GM21529 (cell line): Measurements from ENCODE around the gene ZDHHC17.
A peak's percentile ranks its signal among the peaks of the same experiment; 100 is the strongest.

Source experiments
- ATAC-seq: cut with Tn5 transposase; IDR thresholded peaks from one replicate; pipeline ENCODE4 v1.9.1; 2021; ENCODE audit not compliant: unreplicated experiment

The ZDHHC17 gene

DNA sequence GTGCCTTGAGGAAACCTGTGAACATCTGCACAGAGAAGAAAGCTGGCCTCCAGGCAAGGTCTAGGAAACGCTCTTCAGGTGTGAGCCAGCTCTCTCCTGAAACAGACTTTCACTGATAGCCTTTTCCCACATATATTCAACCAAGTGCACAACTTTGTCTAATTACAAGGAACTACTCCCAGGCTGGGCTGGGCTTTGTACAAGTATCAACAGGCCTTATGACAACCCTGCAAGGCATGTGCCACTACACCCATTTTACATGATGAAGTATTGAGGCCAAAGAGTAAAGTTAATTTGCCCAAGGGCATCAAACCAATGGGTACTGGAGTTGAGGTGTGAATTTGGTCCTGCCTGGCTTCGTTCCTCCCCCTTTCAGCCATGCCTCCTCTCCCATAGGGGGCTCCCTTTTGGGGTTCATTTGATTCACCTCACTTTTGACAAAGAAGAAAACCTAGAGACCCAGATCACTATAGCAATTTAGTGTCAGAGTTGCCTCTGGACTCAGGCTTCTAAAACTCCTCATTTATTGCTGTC is 112.8 kb downstream of the ZDHHC17 start:
- ATAC-seq: no peak

GRCh38 chr12:76878099-76878898 is 114.4 kb downstream of the ZDHHC17 start:
- ATAC-seq: peak; percentile 34

DNA sequence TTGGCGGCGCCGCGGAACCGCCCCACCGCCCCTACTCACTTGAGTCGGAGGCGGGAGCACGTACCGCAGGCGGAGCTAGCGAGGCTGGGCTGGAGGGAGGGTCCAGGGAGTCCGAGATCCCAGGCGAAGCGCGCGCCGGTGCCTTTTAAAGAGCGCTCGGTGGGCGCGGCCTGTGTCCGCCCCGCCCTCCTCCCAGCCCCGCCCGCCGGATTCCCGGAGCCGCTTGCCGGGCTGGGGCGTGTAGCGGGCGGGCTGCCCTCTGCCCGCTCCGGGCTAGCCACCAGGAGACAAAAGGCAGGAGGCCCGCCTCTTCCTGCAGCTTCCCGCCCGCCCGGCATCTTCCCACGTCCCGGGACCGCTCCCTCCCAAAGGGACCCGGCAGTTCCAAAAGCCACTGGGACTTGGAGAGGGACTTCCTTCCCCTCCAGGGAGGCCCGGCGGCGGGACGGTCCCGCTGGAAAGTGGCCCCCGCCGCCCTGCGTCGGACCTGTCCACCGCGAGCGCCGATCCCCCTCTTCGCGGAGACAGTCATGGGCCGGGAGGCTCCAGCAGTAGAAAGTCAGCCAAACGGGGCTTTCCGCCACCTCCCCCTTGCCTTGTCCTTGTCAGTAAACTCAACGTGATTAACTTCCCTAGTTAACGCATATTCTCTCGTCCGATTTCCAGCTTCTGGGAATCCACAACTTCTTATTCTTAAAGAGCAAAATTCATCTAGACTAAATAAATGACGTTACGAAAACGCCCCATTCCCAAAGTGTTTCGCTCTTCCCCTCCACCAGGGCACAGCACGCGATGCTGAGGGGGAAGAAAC is 115.2 kb downstream of the ZDHHC17 start, which contains the start of gene CSRP2:
Gene CSRP2, minus strand, starts transcription at position 121 of the 811 bp plus-strand sequence. CDS start 12,759 bp downstream, outside the sequence.
- peak; percentile 89 for ATAC-seq

DNA sequence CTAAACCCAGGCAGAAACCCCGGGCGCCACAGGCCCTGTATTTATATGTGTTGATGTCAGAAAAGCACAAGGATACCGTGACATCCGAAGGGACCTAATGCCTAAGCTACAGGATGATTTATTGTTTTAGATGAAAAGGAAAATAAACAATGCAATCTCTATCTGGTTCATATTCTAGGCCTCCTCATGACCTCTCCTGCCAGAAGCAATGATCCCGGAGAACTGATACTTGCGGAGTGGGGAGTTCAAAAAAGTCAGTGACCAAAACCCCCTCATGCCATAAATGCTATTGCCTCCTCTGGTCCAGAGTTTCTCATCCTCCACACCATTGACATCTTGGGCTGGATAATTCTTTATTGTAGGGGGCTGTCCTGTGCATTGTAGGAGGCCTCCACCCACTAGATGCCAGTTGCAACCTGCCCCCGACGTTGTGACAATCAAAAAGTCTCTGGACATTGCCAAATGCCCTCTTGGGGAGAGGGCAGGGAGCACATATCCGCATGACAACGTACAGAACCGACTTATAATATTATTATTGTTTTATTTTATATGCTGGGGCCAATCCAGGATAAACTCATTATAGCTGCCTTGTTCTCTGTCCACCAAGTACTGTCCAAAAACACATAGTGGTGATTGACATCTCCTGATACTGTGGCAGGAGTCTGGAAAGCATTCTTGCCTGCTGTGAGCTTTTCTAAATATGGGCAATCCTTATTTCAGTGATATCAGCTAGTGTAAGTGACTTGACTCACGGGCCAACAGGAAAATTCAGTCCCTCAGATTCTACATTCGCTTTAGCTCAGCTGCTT is 116.0 kb downstream of the ZDHHC17 start:
- ATAC-seq: no peak

GRCh38 chr12:76880519-76881023 is 116.7 kb downstream of the ZDHHC17 start:
- no peak for ATAC-seq

DNA sequence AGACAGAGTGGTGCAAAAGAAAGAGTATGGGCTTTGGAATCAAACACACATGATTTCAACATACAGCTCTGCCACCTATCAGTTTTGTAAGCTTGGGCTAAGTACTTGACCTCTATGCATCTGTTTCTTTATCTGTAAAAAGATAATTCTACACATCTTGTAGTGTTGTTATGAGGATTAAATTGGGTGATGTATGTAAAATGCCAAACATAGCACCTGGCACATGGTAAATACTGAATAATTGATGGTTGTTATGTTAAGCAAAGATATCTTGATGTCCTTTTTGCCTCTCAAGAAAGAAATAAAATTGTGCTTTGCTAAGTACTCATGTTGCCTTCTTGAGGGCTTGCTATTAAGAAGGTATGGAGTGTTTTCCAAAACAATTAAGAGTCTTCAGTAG is 117.2 kb downstream of the ZDHHC17 start:
- ATAC-seq: no peak

DNA sequence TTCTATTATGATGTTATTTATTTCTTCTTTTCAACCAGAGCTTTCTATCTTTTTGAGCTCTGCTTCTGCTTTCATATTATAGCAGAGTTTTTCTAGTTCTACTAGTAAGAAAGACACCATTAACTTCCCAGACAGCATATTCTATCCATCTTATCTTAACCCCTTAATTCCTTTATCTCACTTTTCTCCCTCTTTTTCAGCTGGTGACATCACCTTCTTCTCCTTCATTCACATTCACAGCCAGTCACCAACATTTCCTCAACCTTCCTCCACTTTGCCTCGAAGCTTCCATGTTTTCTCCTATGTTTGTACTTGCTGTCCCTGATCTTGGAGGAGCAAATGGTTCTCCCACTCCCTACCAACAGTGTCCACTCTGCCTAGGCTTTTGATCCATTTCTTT is 118.5 kb downstream of the ZDHHC17 start:
- no peak for ATAC-seq

DNA sequence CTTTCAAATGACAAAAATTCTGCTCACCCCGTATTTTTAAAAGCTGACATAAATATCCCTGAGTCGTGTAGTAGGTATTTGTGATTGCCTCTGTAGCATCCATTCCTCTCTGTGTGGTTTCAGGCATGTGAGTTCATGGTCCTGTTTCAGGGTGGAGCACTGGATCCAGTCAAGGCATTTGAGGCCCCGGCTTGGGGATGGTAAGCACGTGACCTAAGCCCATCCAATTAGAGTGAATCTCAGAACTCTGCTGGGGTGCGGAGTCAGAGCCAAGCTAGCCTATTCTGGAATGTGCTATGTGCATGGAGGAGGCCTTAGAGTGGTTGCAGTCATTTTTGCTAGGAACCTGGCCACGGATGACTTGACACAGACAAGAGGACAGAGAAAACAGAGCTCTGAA is 119.2 kb downstream of the ZDHHC17 start:
- ATAC-seq: no peak

GRCh38 chr12:76883811-76884210 is 119.9 kb downstream of the ZDHHC17 start:
- ATAC-seq: no peak

- ATAC-seq: no peak
Observed at GRCh38 chr12:76888775-76889174, 124.9 kb downstream of the ZDHHC17 start.

- no peak for ATAC-seq
Observed at GRCh38 chr12:76890151-76891143, 126.5 kb downstream of the ZDHHC17 start.

DNA sequence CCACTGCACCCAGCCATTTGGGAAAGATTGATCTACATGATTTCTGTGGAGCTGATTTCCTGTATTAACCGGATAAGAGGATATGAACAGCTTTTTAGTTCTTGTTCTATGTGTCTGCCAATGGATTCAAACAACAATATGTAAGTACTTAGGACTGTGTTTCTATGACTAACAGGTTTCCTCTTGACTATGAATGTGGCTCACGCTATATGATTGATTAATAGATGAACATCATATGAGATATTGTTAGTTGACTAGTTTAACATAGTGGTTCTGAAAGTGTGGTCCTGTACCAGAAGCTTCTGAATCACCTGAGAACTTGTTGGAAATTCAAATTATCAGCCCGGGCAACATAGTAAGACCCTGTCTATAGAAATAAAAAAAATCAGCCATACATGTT is 127.7 kb downstream of the ZDHHC17 start:
- no peak for ATAC-seq

DNA sequence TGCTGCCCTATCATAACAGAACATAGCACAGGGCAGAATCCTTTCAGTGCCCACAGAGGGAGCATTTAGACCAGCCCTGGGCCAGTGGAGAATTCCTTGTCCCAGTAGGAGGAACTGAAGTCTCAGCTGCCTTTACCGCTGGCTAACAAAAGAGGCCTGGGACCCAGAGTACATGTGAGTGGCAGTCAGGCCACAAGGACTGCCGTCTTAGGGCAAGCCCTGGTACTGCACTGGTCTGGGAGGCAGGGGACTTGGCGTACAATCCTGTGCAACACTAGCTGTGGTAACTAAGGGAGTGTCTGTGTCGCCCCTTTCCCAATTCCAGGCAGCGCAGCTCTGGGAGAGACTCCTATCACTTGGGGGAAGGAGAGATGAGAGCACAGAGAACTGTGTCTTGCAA is 131.9 kb downstream of the ZDHHC17 start:
- no peak for ATAC-seq

- no peak for ATAC-seq
Observed at GRCh38 chr12:76896274-76896673, 132.4 kb downstream of the ZDHHC17 start.

DNA sequence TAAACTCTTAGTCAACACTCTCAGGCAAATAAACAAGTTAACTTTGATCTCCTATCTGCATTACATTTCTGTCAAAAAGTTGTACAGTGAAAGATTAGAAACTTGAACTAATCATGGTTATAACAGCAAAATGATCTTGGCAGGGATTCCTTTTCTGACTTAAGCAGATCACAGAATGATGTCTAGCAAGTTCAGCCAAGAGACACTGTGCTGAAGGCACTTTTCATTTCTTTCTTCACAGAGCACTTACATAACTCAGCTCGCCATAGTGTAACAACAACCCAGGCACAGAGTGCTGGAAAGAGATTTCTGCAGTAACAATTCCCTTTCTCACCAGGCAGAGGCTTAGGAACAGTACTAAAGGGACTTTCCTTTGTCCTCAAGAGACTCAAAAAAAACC is 134.5 kb downstream of the ZDHHC17 start:
- ATAC-seq: no peak

- ATAC-seq: no peak
Observed at GRCh38 chr12:76899522-76899921, 135.6 kb downstream of the ZDHHC17 start.

- ATAC-seq: no peak
Observed at GRCh38 chr12:76901628-76902380, 137.9 kb downstream of the ZDHHC17 start.
